ENCODE results near the gene TSPAN32. TPM values are rescaled to one million over a fixed set of nuclear protein-coding genes. Genes with fewer than 3 reads are reported as not detected.

Gene TSPAN32
- polyA plus RNA-seq, 1 experiment: 0.14 TPM

GRCh38 chr11:2316169-2316962 lies 14.6 kb downstream of the TSPAN32 start:
- TF ChIP-seq, protein P1, sequence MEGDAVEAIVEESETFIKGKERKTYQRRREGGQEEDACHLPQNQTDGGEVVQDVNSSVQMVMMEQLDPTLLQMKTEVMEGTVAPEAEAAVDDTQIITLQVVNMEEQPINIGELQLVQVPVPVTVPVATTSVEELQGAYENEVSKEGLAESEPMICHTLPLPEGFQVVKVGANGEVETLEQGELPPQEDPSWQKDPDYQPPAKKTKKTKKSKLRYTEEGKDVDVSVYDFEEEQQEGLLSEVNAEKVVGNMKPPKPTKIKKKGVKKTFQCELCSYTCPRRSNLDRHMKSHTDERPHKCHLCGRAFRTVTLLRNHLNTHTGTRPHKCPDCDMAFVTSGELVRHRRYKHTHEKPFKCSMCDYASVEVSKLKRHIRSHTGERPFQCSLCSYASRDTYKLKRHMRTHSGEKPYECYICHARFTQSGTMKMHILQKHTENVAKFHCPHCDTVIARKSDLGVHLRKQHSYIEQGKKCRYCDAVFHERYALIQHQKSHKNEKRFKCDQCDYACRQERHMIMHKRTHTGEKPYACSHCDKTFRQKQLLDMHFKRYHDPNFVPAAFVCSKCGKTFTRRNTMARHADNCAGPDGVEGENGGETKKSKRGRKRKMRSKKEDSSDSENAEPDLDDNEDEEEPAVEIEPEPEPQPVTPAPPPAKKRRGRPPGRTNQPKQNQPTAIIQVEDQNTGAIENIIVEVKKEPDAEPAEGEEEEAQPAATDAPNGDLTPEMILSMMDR (IDR thresholded peaks at IDR 0.05; ENCODE audit: low read depth, low read length): no peak
- no peak overlapping the region for H3K27ac ChIP-seq (ENCODE audit: low read depth, low read length)
- ChIA-PET CTCF (no interaction called here), POLR2A (interaction anchor here (1.2 kb wide), 1 partner anchor 60 kb away, joined by 3 read pairs; the partner anchor contains the start of gene CD81)
- no peak for DNase-seq (ENCODE audit: low read depth, low spot score)
- H3K9me3 ChIP-seq (ENCODE audit: control insufficient read depth, insufficient read depth, low read length): peaks cover 7% of the 10 kb centered on the region
- no peak overlapping the region for H3K4me3 ChIP-seq (ENCODE audit: low read depth, low read length)
- H3K27me3 ChIP-seq (ENCODE audit: control insufficient read depth, insufficient read depth, low read length): peaks cover 7% of the 10 kb centered on the region

DNA sequence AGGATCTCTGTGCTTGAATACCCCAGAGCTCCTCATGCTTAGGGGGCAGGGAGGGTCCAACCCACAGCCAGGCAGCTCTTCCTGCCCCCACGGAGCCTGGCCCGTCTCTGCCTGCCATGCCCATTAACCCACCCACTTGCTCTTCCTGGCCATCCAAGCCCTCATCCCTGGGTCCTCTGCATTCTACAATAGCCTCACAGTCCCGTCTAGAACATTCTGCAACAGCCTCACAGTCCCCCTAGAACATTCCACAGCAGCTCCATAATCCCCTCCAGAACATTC lies 15.1 kb downstream of the TSPAN32 start:
- Histone ChIP-seq H3K27ac (ENCODE audit: low read depth, low read length) (no peak overlapping the region), H3K27me3 (ENCODE audit: control insufficient read depth, insufficient read depth, low read length) (peaks cover 7% of the 10 kb centered on the region), H3K9me3 (ENCODE audit: control insufficient read depth, insufficient read depth, low read length) (peaks cover 7% of the 10 kb centered on the region), H3K4me3 (ENCODE audit: low read depth, low read length) (no peak overlapping the region)
- ChIA-PET POLR2A (no interaction called here), CTCF (no interaction called here)
- DNase-seq (ENCODE audit: low read depth, low spot score): no peak
- TF ChIP-seq, protein P1 (IDR thresholded peaks at IDR 0.05; ENCODE audit: low read depth, low read length): no peak

GRCh38 chr11:2317354-2318050 lies 15.7 kb downstream of the TSPAN32 start:
- POLR2A ChIA-PET: no interaction called here
- CTCF ChIA-PET: interaction anchor here (0.8 kb wide), 1 partner anchor 103 kb away, joined by 4 read pairs; no protein-coding TSS in a partner anchor
- DNase-seq (ENCODE audit: low read depth, low spot score): no peak
- Histone ChIP-seq H3K9me3 (ENCODE audit: control insufficient read depth, insufficient read depth, low read length) (peaks cover 7% of the 10 kb centered on the region), H3K27me3 (ENCODE audit: control insufficient read depth, insufficient read depth, low read length) (peaks cover 7% of the 10 kb centered on the region), H3K4me3 (ENCODE audit: low read depth, low read length) (no peak overlapping the region), H3K27ac (ENCODE audit: low read depth, low read length) (no peak overlapping the region)
- TF ChIP-seq, protein P1 (IDR thresholded peaks at IDR 0.05; ENCODE audit: low read depth, low read length): no peak

DNA sequence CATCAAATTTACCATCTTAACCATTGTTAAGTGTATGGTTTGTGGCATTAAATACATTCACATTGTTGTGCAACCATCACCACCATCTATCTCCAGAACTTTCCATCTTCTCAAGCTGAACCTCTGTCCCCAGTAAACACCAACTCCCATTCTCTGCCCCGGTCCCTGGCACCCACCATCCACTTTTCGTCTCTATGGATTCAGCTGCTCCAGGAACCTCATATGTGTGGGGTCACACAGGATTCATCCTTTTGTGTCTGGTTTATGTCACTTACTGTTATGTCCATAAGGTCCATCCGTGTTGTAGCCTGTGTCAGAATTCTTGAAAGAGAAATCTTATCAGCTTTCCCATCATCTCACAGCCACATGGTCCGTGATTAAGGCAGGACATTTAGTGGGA lies 16.3 kb downstream of the TSPAN32 start:
- H3K27me3 ChIP-seq (ENCODE audit: control insufficient read depth, insufficient read depth, low read length): peaks cover 7% of the 10 kb centered on the region
- H3K4me3 ChIP-seq (ENCODE audit: low read depth, low read length): no peak overlapping the region
- H3K27ac ChIP-seq (ENCODE audit: low read depth, low read length): no peak overlapping the region
- DNase-seq (ENCODE audit: low read depth, low spot score): no peak
- TF ChIP-seq, protein P1 (IDR thresholded peaks at IDR 0.05; ENCODE audit: low read depth, low read length): no peak
- POLR2A ChIA-PET: no interaction called here
- peaks cover 7% of the 10 kb centered on the region for H3K9me3 ChIP-seq (ENCODE audit: control insufficient read depth, insufficient read depth, low read length)
- CTCF ChIA-PET: interaction anchor here (0.8 kb wide), 1 partner anchor 102 kb away, joined by 4 read pairs; no protein-coding TSS in a partner anchor

DNA sequence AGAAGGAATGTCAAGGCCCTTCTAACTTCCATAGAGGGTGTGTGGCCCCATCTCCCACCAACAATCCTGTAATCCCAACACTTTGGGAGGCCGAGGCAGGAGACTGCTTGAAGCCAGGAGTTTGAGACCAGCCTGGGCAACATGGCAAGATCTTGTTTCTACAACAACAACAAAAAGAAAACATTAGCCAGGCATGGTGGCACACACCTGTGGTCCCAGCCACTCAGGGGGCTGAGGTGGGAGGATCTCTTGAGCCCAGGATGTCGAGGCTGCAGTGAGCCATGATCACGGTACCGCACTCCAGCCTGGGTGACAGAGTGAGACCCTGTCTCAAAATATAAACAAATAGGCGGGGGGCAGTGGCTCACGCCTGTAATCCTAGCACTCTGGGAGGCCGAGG lies 16.9 kb downstream of the TSPAN32 start:
- Histone ChIP-seq H3K4me3 (ENCODE audit: low read depth, low read length) (no peak overlapping the region), H3K27ac (ENCODE audit: low read depth, low read length) (no peak overlapping the region), H3K27me3 (ENCODE audit: control insufficient read depth, insufficient read depth, low read length) (peaks cover 7% of the 10 kb centered on the region), H3K9me3 (ENCODE audit: control insufficient read depth, insufficient read depth, low read length) (peaks cover 7% of the 10 kb centered on the region)
- ChIA-PET CTCF (no interaction called here), POLR2A (no interaction called here)
- TF ChIP-seq, protein P1 (IDR thresholded peaks at IDR 0.05; ENCODE audit: low read depth, low read length): no peak
- DNase-seq (ENCODE audit: low read depth, low spot score): no peak

All from AG04450 (cell line).